ENCODE results near the gene HLCS. TPM values are rescaled to one million over a fixed set of nuclear protein-coding genes. Genes with fewer than 3 reads are reported as not detected.

Gene HLCS
- total and polyA plus RNA-seq, 2 experiments from 2014 or later = 12.4 to 20.1 TPM

DNA sequence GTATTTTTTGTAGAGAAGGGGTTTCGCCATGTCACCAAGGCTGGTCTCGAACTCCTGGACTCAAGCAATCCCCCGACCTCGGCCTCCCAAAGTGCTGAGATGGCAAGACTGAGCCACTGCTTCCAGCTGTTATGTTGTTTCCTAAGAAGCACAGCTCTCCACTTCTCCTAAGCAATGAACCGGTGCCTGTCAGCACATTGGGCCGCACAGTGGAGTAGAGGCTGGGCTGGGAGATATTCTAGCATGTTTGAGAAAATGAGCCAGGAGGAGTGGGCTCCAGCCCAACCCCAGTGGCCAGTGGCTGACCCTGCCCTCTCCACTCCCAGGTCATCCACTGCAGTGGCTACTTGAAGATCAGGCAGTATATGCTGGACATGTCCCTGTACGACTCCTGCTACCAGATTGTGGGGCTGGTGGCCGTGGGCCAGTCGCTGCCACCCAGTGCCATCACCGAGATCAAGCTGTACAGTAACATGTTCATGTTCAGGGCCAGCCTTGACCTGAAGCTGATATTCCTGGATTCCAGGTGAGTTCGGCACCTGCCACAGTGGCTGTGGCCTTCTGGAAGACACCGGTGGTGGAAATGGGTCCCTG, 240.6 kb downstream of the HLCS start:
- Histone ChIP-seq H3K27ac (no peak overlapping the region), H3K4me3 (no peak overlapping the region), H3K9me3 (ENCODE audit: low read depth) (no peaks in the 10 kb centered on the region), H3K36me3 (no peaks in the 10 kb centered on the region), H3K4me1 (ENCODE audit: low read depth) (no peaks in the 10 kb centered on the region), H3K27me3 (peaks cover 32% of the 10 kb centered on the region)
- DNase-seq (ENCODE audit: low read depth in 1 of 2, low spot score in 1 of 2) = no peak
- TF ChIP-seq, protein P1, sequence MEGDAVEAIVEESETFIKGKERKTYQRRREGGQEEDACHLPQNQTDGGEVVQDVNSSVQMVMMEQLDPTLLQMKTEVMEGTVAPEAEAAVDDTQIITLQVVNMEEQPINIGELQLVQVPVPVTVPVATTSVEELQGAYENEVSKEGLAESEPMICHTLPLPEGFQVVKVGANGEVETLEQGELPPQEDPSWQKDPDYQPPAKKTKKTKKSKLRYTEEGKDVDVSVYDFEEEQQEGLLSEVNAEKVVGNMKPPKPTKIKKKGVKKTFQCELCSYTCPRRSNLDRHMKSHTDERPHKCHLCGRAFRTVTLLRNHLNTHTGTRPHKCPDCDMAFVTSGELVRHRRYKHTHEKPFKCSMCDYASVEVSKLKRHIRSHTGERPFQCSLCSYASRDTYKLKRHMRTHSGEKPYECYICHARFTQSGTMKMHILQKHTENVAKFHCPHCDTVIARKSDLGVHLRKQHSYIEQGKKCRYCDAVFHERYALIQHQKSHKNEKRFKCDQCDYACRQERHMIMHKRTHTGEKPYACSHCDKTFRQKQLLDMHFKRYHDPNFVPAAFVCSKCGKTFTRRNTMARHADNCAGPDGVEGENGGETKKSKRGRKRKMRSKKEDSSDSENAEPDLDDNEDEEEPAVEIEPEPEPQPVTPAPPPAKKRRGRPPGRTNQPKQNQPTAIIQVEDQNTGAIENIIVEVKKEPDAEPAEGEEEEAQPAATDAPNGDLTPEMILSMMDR (IDR thresholded peaks at IDR 0.05; ENCODE audit: low read depth, low read length) = no peak

DNA sequence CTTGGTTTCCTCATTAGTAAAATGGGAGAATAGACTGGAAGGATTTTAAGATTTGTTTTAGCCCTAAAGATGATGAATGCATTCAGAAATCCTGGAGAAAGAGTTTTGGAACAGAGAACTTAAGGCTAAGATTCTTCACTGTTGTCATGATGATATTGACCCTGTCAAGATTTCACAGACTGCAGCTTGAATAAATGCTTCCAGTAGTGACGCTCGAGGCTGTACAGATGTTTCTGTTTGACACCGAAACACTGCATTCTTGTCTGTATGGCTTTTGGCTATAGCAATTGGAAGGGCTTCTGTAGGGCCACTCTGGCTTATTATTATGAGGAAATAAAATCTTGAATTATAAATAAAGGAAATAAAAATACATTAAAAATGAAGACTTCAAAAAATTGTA, 241.8 kb downstream of the HLCS start:
- TF ChIP-seq, protein P1 (IDR thresholded peaks at IDR 0.05; ENCODE audit: low read depth, low read length) = no peak
- DNase-seq (ENCODE audit: low read depth in 1 of 2, low spot score in 1 of 2) = no peak
- H3K36me3 ChIP-seq = no peaks in the 10 kb centered on the region
- no peak overlapping the region for H3K27ac ChIP-seq
- no peaks in the 10 kb centered on the region for H3K4me1 ChIP-seq (ENCODE audit: low read depth)
- peaks cover 31% of the 10 kb centered on the region for H3K27me3 ChIP-seq
- no peaks in the 10 kb centered on the region for H3K9me3 ChIP-seq (ENCODE audit: low read depth)
- H3K4me3 ChIP-seq = no peak overlapping the region

DNA sequence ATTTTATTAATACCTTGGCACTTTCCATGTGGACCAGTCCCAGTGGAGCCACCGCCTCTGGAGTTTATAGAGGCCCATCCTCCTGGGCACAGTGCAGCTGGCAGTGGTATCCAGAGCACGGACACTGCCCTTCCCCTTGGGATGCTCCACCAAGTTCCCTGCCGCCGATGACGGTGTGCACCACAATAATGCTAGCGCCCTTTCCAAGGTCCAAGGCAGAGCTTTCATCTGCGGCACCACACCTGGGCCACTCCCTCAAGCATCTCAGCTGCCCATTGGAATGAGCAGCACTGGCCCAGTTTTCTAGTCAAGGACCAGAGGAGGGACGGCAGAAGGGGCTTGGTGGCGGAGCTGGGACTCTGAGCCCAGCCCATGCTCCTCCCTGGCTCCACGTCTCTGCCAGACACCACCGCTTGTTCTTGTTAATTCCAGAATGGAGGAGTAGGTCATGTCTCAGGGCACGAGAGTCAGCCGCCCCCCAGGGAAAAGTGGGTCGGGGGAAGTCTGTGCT, 243.0 kb downstream of the HLCS start:
- Histone ChIP-seq H3K4me3 (no peak overlapping the region), H3K36me3 (no peaks in the 10 kb centered on the region), H3K27ac (no peak overlapping the region), H3K9me3 (ENCODE audit: low read depth) (no peaks in the 10 kb centered on the region), H3K27me3 (peaks cover 38% of the 10 kb centered on the region), H3K4me1 (ENCODE audit: low read depth) (no peaks in the 10 kb centered on the region)
- no peak for DNase-seq (ENCODE audit: low read depth in 1 of 2, low spot score in 1 of 2)
- TF ChIP-seq, protein P1 (IDR thresholded peaks at IDR 0.05; ENCODE audit: low read depth, low read length) = no peak

DNA sequence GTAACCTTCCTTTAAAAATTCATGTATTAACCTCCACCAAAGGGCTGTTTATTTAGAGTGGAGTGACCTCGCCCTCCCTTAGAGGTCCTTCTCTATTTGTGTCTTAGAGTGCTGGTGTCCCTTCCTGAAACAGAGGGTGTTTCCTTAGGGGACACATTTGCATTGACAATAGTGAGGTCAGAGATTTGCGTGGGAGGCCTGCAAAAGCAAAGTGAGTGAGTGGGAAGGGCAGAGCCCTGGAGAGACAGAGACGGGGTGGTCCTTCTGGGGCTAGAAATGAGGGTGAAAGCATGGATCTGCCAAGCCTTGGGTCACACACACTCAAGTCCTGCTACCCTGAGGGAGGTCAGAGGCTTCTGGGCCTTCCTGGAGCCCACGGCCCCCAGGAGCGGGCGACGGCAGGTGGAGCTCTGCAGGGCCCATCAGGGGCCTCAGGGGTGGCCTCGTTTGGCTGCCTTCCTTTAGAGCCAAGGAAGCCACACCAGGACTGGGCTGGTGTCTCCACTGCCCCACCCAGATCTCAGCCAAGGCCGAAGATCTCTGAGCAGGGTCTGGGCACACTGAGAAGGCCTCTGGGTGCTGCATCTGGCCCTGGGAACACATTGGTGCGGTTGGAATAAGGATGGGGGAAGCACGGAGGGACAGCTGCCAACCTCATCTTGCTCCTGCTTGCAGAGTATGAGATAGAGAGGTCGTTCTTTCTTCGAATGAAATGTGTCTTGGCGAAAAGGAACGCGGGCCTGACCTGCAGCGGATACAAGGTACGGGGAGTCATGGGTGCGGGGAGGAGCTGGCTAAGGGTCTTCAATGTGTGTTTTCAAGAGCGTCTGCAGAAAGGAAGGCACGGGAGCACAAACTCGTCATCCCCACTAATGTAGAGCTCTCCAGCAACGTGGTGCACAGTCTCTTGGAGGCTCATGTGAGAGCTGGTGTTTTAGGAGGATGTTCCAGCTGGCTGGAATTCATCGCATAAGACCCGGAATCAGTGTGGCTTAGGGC, 243.8 kb downstream of the HLCS start:
- TF ChIP-seq, protein P1 (IDR thresholded peaks at IDR 0.05; ENCODE audit: low read depth, low read length) = no peak
- Histone ChIP-seq H3K27me3 (peaks cover 45% of the 10 kb centered on the region), H3K4me1 (ENCODE audit: low read depth) (no peaks in the 10 kb centered on the region), H3K27ac (no peak overlapping the region), H3K9me3 (ENCODE audit: low read depth) (no peaks in the 10 kb centered on the region), H3K4me3 (no peak overlapping the region), H3K36me3 (no peaks in the 10 kb centered on the region)
- DNase-seq (ENCODE audit: low read depth in 1 of 2, low spot score in 1 of 2) = no peak

DNA sequence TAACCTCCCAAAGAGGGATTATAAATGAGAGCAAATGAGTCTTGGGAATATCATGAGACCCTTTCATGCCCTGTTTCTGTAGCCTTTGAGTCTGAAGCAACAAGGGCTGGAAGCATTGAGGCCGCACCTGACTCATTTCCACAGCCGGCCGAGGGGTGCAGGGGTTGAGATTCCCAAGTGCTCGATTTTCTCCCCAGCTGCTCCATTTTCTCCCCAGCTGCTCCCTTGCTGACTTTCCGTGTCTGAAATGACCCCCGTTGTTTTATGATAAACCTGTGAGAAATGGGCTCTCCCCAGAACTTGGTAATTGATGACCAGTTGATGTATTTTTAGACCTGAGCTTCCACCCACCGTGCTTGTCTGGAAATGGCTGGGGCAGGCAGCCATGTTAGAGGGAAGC, 244.7 kb downstream of the HLCS start:
- TF ChIP-seq, protein P1 (IDR thresholded peaks at IDR 0.05; ENCODE audit: low read depth, low read length) = no peak
- no peaks in the 10 kb centered on the region for H3K4me1 ChIP-seq (ENCODE audit: low read depth)
- H3K4me3 ChIP-seq = no peak overlapping the region
- H3K9me3 ChIP-seq (ENCODE audit: low read depth) = no peaks in the 10 kb centered on the region
- peaks cover 52% of the 10 kb centered on the region for H3K27me3 ChIP-seq
- DNase-seq (ENCODE audit: low read depth in 1 of 2, low spot score in 1 of 2) = no peak
- H3K36me3 ChIP-seq = no peaks in the 10 kb centered on the region
- H3K27ac ChIP-seq = no peak overlapping the region
